ENCODE measurements around the gene GIGYF1.
"Not testable (repeated sequence)": the region's sequence is repeated elsewhere in the genome, so short reads cannot be mapped to it uniquely, and the experiment has no call there.

GIGYF1 gene, protein sequence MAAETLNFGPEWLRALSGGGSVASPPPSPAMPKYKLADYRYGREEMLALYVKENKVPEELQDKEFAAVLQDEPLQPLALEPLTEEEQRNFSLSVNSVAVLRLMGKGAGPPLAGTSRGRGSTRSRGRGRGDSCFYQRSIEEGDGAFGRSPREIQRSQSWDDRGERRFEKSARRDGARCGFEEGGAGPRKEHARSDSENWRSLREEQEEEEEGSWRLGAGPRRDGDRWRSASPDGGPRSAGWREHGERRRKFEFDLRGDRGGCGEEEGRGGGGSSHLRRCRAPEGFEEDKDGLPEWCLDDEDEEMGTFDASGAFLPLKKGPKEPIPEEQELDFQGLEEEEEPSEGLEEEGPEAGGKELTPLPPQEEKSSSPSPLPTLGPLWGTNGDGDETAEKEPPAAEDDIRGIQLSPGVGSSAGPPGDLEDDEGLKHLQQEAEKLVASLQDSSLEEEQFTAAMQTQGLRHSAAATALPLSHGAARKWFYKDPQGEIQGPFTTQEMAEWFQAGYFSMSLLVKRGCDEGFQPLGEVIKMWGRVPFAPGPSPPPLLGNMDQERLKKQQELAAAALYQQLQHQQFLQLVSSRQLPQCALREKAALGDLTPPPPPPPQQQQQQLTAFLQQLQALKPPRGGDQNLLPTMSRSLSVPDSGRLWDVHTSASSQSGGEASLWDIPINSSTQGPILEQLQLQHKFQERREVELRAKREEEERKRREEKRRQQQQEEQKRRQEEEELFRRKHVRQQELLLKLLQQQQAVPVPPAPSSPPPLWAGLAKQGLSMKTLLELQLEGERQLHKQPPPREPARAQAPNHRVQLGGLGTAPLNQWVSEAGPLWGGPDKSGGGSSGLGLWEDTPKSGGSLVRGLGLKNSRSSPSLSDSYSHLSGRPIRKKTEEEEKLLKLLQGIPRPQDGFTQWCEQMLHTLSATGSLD (N-terminal part only)

DNA sequence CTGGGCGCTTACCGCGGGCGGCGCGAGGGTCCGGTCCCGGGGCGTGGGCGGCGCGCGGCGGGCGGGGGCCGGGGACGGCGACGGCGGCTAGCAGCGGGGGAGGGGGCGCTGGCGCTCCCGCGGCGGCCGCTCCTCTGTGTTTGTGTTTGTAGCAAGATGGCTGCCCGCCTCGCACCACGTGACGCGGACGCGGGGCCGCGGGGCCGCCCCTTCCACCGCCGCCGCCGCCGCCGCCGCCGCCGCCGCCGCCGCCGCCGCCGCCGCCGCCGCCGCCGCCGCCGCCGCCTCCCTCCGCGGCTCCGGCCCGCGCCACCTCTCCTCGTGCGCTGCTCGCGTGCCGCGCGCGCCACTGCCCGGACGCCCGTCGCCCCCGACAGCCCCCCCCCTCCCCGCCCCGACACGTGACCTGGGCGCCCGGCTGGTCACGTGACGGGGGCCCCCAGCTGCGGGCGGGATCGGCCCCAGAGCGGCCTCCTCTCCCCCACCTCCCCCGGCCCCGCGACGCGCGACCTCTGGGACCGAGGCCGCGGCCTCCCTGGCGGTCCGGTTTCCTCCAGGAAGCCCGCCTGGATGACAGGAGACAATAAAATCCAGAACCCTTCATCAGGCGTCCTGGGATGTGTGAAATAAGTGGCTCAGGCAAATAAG is at the start of gene GIGYF1:
TSS of gene GIGYF1 (minus strand) at position 153 of the 648 bp plus-strand sequence. CDS start 6,012 bp downstream, outside the sequence.
- peak; percentile 86 for DNase-seq (ENCODE audit: low spot score)

GRCh38 chr7:100739934-100740333 is 45.9 kb upstream of the GIGYF1 start:
- DNase-seq (ENCODE audit: low spot score) = no peak

DNA sequence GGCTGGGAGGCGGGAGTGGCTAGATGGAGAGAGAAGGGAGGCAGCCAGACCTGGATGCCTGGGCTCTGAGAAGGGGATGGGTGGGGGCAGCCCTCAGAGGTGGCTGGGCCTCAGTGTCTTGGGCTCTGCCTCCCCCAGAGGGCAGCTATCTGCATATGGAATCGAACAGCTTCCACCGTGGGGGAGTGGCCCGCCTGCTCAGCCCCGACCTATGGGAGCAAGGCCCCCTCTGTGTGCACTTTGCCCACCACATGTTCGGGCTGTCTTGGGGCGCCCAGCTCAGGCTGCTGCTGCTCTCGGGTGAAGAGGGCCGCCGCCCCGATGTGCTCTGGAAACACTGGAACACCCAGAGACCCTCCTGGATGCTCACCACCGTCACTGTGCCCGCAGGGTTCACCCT is 42.6 kb upstream of the GIGYF1 start:
- DNase-seq (ENCODE audit: low spot score) = no peak

GRCh38 chr7:100735730-100736129 is 41.7 kb upstream of the GIGYF1 start:
- DNase-seq (ENCODE audit: low spot score) = no peak

GRCh38 chr7:100731937-100732636 is 38.0 kb upstream of the GIGYF1 start:
- DNase-seq (ENCODE audit: low spot score) = no peak

- DNase-seq (ENCODE audit: low spot score) = no peak
Measured at GRCh38 chr7:100730136-100730800, 36.2 kb upstream of the GIGYF1 start.

DNA sequence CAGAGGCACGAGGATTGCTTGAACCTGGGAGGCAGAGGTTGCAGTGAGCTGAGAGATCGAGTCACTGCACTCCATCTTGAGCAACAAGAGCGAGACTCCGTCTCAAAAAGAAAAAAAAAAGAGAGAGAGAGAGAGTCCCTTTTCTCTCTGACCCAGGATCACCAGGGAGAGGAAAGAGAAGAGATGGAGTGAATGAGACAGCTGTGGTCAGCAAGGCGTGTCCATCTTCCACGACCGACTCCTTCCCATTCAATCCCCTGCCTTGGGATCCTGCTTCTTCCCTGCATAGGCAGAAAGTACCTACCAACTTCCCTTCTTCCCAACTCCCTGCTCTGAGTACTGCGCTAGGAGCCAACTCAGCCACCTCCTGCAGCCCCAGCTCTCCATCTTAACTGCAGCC is 34.1 kb upstream of the GIGYF1 start:
- no peak for DNase-seq (ENCODE audit: low spot score)

- peak; percentile 72 for DNase-seq (ENCODE audit: low spot score)
Measured at GRCh38 chr7:100726996-100727761, 33.1 kb upstream of the GIGYF1 start.

GRCh38 chr7:100724364-100724763 is 30.3 kb upstream of the GIGYF1 start:
- not testable (repeated sequence) for DNase-seq (ENCODE audit: low spot score)

DNA sequence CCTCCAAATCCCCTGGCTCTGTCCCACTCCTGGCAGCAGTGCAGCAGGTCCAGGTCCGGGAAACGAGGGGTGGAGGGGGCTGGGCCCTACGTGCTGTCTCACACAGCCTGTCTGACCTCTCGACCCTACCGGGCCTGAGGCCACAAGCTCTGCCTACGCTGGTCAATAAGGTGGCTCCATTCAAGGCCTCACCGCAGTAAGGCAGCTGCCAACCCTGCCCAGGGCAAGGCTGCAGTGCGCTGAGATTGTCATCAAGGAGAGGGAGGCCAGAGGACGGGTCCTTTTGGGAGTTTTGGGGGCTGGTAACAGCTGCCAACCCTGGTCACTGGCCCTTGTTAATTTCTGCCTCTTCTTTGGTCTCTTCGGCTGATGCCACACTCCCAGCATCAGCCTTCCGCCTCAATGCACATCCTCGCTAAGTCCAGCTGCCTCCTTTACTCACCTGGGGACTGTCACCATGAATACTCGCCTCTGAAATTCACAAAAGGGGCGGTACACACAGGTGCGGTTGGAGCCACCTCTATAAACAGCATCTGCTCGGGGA is 29.8 kb upstream of the GIGYF1 start:
- DNase-seq (ENCODE audit: low spot score) = no peak

GRCh38 chr7:100722480-100723212 is 28.6 kb upstream of the GIGYF1 start:
- no peak for DNase-seq (ENCODE audit: low spot score)

DNA sequence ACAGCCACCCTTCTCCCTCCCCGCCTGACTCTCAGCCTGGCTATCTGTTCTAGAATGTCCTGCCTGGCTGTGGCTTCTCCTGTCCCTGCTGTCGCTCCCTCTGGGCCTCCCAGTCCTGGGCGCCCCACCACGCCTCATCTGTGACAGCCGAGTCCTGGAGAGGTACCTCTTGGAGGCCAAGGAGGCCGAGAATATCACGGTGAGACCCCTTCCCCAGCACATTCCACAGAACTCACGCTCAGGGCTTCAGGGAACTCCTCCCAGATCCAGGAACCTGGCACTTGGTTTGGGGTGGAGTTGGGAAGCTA is 27.4 kb upstream of the GIGYF1 start:
- DNase-seq (ENCODE audit: low spot score) = no peak

DNA sequence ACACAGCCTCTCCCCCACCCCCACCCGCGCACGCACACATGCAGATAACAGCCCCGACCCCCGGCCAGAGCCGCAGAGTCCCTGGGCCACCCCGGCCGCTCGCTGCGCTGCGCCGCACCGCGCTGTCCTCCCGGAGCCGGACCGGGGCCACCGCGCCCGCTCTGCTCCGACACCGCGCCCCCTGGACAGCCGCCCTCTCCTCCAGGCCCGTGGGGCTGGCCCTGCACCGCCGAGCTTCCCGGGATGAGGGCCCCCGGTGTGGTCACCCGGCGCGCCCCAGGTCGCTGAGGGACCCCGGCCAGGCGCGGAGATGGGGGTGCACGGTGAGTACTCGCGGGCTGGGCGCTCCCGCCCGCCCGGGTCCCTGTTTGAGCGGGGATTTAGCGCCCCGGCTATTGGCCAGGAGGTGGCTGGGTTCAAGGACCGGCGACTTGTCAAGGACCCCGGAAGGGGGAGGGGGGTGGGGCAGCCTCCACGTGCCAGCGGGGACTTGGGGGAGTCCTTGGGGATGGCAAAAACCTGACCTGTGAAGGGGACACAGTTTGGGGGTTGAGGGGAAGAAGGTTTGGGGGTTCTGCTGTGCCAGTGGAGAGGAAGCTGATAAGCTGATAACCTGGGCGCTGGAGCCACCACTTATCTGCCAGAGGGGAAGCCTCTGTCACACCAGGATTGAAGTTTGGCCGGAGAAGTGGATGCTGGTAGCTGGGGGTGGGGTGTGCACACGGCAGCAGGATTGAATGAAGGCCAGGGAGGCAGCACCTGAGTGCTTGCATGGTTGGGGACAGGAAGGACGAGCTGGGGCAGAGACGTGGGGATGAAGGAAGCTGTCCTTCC is 26.8 kb upstream of the GIGYF1 start:
- DNase-seq (ENCODE audit: low spot score) = no peak

DNA sequence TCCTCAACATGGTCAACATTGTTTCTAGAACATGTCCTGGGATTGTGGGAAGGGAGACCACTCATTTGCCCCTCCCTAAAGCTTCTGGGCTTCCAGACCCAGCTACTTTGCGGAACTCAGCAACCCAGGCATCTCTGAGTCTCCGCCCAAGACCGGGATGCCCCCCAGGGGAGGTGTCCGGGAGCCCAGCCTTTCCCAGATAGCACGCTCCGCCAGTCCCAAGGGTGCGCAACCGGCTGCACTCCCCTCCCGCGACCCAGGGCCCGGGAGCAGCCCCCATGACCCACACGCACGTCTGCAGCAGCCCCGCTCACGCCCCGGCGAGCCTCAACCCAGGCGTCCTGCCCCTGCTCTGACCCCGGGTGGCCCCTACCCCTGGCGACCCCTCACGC is 26.2 kb upstream of the GIGYF1 start, which contains the start of gene EPO:
TSS of gene EPO (plus strand) at position 190 of the 392 bp plus-strand sequence. CDS start 513 bp downstream, outside the sequence.
- no peak for DNase-seq (ENCODE audit: low spot score)

DNA sequence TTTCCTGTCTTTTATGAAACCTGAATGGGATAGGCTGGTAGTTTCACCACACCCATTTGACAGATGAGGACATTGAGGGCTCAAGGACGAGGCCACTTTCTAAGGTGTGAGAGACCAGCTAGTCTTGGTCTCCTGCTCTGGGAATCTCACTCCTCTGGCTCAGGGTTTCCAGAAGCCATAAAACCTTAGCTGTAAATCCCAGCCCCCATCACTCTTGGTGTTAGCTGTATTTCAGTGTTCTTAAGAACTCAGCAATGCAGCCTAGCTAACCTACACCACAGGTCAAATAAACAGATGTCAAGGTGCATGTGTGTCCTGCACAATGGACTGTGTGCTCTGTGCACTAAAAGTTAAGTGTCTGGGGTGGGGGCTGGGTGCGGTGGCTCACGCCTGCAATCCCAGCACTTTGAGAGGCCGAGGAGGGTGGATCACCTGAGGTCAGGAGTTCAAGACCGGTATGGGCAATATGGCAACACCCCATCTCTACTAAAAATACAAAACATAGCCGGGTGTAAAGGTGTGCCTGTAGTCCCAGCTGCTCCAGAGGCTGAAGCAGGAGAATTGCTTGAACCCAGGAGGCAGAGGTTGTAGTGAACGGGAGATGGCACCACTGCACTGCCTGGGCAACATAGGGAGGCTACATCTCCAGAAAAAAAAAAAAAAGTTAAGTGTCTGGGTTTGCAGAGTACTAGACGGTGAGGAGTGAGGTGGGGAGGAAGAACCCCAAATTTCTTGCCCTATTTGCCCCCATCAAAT is 25.7 kb upstream of the GIGYF1 start:
- no peak for DNase-seq (ENCODE audit: low spot score)

- not testable (repeated sequence) for DNase-seq (ENCODE audit: low spot score)
Measured at GRCh38 chr7:100717073-100717472, 23.0 kb upstream of the GIGYF1 start.

DNA sequence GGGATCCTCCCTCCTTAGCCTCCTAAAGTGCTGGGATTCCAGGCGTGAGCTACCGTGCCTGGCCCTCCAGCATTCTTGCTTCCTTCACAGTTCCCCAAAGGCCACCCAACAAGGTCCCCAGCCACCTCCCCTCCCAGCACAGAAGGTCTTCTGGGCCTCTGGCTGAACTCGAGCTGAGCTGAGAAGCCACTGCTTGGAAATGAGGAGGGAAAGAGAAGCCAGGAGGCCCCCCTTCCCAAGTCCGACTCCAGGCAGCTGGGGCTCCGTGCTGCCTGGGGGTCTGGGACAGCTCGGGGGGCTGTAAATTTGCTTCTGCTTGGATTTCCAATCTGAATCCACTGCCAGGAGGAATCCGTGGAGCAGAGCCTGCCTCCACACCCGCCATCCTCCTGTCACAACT is 20.7 kb upstream of the GIGYF1 start:
- DNase-seq (ENCODE audit: low spot score) = no peak

DNA sequence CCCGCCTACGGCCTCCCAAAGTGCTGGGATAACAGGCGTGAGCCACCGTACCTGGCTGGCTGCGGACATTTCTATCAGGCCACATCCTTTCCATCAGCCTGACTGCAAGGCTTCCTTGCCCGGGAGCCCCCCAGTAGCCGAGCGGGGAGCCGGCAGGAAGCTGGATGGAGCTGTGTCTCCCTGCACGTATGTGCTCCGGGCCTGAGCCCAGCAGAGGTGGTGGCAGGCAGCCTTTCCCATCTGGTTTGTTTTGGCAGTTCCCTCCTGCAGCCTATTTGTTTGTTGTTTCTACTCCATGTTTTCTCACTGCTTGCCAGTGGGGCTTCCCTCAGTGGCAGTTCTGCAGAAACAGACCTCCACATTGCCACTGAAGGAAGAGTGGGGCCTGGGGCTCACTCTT is 17.3 kb upstream of the GIGYF1 start:
- DNase-seq (ENCODE audit: low spot score) = no peak

Measured in left forelimb (tissue), 1 donor.